ENCODE measurements around the gene CDS1. TPM values are rescaled to one million over a fixed set of nuclear protein-coding genes. Genes with fewer than 3 reads are reported as not detected.

CDS1 gene
- total and polyA plus RNA-seq, 2 of the 8 experiments (the other 6 are each of a cell fraction or from before 2014, with no cell fraction given) = 8.7 to 13.9 TPM

DNA sequence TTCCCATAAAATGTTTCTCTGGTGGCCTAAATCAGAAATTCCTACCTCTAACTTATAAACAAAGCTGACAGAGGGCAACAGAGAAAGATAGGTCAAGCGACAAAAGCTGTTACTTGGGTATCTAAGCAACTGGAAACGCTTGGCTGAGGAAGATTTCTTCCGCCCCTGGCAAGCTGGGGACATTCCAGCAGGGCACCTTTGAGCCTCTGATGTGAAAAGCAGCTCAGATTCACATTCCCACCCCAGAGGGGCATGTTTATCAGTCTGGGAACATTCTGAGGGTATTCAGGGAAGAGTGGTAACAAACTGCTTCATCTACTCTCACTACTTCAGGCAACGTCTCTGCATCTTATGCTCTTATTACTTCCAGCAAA is 3.5 kb upstream of the CDS1 start:
- Histone ChIP-seq H3K14ac (ENCODE audit: insufficient read length) (no peak overlapping the region), H3K79me2 (ENCODE audit: control insufficient read depth in 1 of 2, insufficient read depth in 2 of 2, low read length in 2 of 2) (peaks cover 0 to 8% of the 10 kb centered on the region in 2 experiments; a peak in 2 of 4 replicates), H3K4me1 (replicated peaks in 1 of 4; ENCODE audit: control insufficient read depth in 3 of 4, insufficient read depth in 4 of 4, low read length in 3 of 4) (peaks cover 7 to 17% (median 8%) of the 10 kb centered on the region in 4 experiments; a peak in 6 of 7 replicates), H3K36me3 (ENCODE audit: control insufficient read depth in 2 of 4, insufficient read depth in 4 of 4, low read length in 3 of 4) (no peaks in the 10 kb centered on the region), H3K18ac (ENCODE audit: extremely low read depth, low read length) (no peak overlapping the region), H3K27ac (ENCODE audit: low read depth, low read length) (no peak overlapping the region), H2AFZ (ENCODE audit: low read length) (no peak overlapping the region), H4K5ac (ENCODE audit: insufficient read length, low read depth, low read length) (no peak overlapping the region), H2BK15ac (ENCODE audit: low read length) (no peak overlapping the region), H3K23ac (ENCODE audit: insufficient read length) (no peak overlapping the region), H2AK5ac (ENCODE audit: low read depth, low read length) (no peak overlapping the region), H3K4me2 (ENCODE audit: insufficient read depth in 1 of 2, low read depth in 2 of 2, low read length in 2 of 2) (peak overlapping the region in 1 of 2 experiments; percentile 26; a peak in 1 of 4 replicates), H2BK120ac (replicated peaks; ENCODE audit: low read depth, low read length) (no peak overlapping the region), H2BK12ac (ENCODE audit: low read depth, low read length) (no peak overlapping the region), H3K9ac (replicated peaks in 1 of 4; ENCODE audit: extremely low read depth in 1 of 4, low read depth in 3 of 4, low read length in 3 of 4) (no peak overlapping the region), H3K23me2 (ENCODE audit: low read depth, low read length) (peaks cover 9% of the 10 kb centered on the region; the same call in 1 of the 2 replicates), H3K56ac (replicated peaks; ENCODE audit: insufficient read length, low read depth, low read length) (no peak overlapping the region), H3K9me3 (ENCODE audit: insufficient read depth in 2 of 2, low read depth in 1 of 2, low read length in 1 of 2) (no peaks in the 10 kb centered on the region), H4K8ac (ENCODE audit: extremely low read depth, insufficient read depth, low read length) (no peak overlapping the region), H4K91ac (replicated peaks; ENCODE audit: insufficient read length, low read length) (no peak overlapping the region), H2BK20ac (ENCODE audit: low read length) (no peak overlapping the region; the same call in 1 of the 2 replicates), H4K20me1 (replicated peaks in 1 of 2; ENCODE audit: control insufficient read depth in 1 of 2, insufficient read depth in 2 of 2, low read length in 2 of 2) (no peaks in the 10 kb centered on the region), H3K4me3 (ENCODE audit: extremely low read depth in 1 of 4, insufficient read depth in 2 of 4, low read depth in 3 of 4, low read length in 4 of 4) (no peak overlapping the region), H3K27me3 (replicated peaks in 1 of 4; ENCODE audit: control insufficient read depth in 3 of 4, extremely low read depth in 1 of 4, insufficient read depth in 3 of 4, low read length in 3 of 4) (peaks cover 0 to 6% (median 3%) of the 10 kb centered on the region in 4 experiments; a peak in 3 of 7 replicates), H3K4ac (replicated peaks; ENCODE audit: insufficient read length, low read depth, low read length) (no peak overlapping the region), H2BK5ac (ENCODE audit: low read depth, low read length) (no peak overlapping the region), H3K79me1 (ENCODE audit: low read depth, low read length) (no peaks in the 10 kb centered on the region)
- DNase-seq (ENCODE audit: low read depth in 1 of 2, low spot score in 2 of 2) (no peak), FAIRE-seq (peak; percentile 88)
- POLR2A ChIA-PET (ENCODE audit: partially characterized antibody) = interaction anchor here (1.3 to 2.2 kb wide), 6 partner anchors 10 to 18 kb away, joined by 3 to 7 read pairs (median 4); no protein-coding TSS in a partner anchor
- WGBS, 2 experiments (ENCODE audit: extremely low coverage in 1 of 2, insufficient coverage in 1 of 2, insufficient read length in 1 of 2, insufficient replicate concordance in 2 of 2, low coverage in 1 of 2, low lambda C conversion rate in 2 of 2, missing lambda C conversion rate in 1 of 2) = 36% methylated on average over 4 of the region's 4 CpGs; no CpG with 5 or more reads in 1 of the 2 experiments
- CTCF ChIA-PET (ENCODE audit: partially characterized antibody) = interaction anchor here (0.8 to 3.0 kb wide), 33 partner anchors 8 to 391 kb away, joined by 3 to 27 read pairs (median 5); no protein-coding TSS in a partner anchor
- no peak for TF ChIP-seq RBBP5 (IDR thresholded peaks at IDR 0.05; ENCODE audit: borderline replicate concordance, low read depth, low read length)
- TF ChIP-seq, protein P1, sequence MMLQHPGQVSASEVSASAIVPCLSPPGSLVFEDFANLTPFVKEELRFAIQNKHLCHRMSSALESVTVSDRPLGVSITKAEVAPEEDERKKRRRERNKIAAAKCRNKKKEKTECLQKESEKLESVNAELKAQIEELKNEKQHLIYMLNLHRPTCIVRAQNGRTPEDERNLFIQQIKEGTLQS (IDR thresholded peaks at IDR 0.05; ENCODE audit: insufficient read depth, low read depth, low read length) = no peak
- peak; percentile 67; the same call in 1 of the 2 replicates for TF ChIP-seq SP1 (IDR thresholded peaks at IDR 0.05; ENCODE audit: low read depth, low read length)
- no peak for TF ChIP-seq FOSL1 (IDR thresholded peaks at IDR 0.05; ENCODE audit: insufficient read depth, low read depth, low read length)
- peak; percentile 92 for TF ChIP-seq TEAD4 (IDR thresholded peaks at IDR 0.05; ENCODE audit: low read depth, low read length)
- no peak for TF ChIP-seq CBX8 (IDR thresholded peaks at IDR 0.05; ENCODE audit: borderline replicate concordance, low read depth, low read length)
- no peak for TF ChIP-seq SRF (IDR thresholded peaks at IDR 0.05; ENCODE audit: low read depth, low read length)
- TF ChIP-seq ZNF274 (IDR thresholded peaks at IDR 0.05; ENCODE audit: borderline replicate concordance, extremely low read depth, low read length) = no peak
- no peak for TF ChIP-seq KDM5A (IDR thresholded peaks at IDR 0.05; ENCODE audit: low read length)
- no peak for TF ChIP-seq EZH2 (IDR thresholded peaks at IDR 0.05; ENCODE audit: low read depth, low read length, severe bottlenecking)

Measured in H1 (cell line).